ENCODE results near the gene DMRTB1.
A peak's percentile ranks its signal among the peaks of the same experiment; 100 is the strongest.

DMRTB1 gene

DNA sequence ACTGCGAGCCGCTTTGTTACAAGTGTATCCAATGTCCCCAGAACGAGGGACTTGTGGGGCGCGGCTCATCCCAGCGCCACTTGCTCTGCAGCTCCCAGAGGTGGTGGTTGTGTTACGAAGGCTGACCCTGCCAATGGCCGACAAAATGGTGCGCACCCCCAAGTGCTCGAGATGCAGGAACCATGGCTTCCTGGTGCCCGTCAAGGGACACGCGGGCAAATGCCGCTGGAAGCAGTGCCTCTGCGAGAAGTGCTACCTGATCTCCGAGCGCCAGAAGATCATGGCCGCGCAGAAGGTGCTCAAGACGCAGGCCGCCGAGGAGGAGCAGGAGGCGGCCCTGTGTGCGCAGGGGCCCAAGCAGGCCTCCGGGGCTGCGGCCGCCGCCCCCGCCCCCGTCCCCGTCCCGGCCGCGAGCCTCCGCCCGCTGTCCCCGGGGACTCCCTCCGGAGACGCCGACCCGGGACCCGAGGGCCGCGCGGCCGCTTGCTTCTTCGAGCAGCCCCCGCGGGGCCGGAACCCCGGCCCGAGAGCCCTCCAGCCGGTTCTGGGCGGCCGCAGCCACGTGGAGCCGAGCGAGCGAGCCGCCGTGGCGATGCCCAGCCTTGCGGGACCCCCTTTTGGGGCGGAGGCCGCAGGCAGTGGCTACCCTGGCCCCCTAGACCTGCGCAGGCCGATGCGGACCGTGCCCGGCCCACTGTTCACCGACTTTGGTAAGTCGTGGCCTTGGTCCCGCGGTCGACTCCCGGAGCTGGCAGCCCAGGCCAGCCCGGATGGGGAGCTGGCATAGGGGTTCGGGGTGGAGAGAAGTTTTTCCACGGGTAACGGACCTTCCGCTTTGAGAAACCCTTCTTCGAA lies at the start of gene DMRTB1:
TSS of gene DMRTB1 (plus strand) at position 79 of the 855 bp plus-strand sequence. CDS start at position 134, 55 bp downstream.
- DNase-seq, result no peak

DNA sequence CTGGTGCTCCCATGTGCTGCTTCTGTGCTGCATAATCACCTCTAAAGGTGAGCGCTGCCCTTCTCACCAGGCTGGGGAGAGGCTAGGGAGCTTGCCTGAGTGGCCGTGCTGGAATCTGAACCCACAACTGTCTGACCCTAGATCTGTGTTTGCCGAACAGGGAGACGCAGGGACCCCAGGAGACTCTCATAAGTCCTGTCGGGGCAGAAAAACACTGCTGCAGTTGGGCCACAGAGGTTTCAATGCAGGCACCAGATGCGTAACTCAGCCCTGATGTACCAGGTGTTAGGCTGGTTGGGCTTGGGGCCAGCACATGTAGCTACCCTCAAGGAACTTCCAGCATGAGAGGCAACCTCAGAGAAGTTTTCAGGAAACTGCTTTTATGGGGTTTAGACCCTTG lies 49.5 kb upstream of the DMRTB1 start:
- DNase-seq, result no peak

DNA sequence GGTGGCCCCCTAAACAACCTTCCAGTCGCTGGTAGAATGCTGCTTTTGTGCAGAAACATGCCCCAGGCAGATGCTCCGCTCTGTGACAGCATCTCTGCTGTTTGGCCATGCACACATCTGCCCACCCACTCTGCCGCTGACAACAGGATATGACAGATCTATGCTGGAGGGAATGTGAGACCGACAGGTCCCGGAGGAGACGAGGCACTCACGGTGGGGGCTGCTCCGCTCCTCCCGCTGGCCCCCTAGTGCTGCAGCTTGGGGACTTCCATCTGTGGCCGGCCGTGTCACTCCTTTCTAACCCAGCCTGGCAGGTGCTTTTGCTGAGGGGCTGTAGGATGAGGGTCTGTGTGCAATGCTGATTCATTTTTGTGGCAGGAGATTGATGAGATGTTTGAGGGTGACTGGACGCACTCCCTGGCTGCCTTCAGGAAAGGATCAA lies 49.1 kb upstream of the DMRTB1 start:
- DNase-seq, result no peak

DNA sequence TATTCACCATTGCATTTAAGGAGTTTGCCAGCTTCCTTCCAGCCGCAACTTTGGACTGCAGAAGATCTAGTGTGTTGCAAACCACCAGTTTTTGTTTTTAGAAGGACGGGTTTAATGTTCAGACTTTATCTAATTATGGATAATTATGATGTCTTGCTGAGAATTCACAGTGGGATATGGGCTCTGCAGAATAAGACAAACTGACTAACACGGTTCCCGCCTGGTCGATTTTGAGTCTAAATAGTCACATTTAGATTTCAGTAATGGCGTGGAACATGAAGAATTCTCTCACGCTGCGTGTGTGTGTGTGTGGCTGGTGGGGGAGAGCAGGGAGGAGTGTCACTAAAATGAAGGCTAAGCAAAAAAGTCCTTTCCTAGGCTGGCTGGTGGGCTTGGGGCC lies 48.5 kb upstream of the DMRTB1 start:
- no peak for DNase-seq

DNA sequence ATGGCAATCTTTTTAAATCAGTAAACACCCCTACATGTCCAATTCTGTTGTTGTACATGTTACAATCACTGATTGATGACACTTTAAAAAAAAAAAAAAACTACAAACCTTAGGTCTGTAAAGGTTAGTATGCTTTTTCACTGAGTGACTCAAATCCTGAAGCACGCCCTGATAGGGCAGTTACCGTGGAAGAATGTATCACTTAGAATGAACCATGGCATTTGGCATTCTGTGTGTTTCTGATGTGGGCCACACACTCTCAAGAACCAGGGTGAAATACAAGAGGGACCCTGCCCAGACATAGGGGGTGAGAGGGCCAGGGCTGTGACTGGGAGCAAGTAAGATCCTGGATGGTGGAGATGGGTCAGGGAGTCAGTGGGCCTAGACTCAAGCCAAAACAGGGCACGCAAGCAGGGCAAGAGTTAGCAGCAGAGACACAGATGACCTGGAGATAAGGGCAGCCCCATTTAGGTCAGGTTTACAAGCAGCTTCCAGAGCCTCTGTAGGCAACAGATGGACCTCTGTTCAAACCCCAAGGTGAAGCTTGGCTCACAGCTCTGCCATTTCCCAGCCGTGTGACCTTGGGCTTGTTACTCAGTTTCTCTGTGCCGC lies 47.6 kb upstream of the DMRTB1 start:
- no peak for DNase-seq

DNA sequence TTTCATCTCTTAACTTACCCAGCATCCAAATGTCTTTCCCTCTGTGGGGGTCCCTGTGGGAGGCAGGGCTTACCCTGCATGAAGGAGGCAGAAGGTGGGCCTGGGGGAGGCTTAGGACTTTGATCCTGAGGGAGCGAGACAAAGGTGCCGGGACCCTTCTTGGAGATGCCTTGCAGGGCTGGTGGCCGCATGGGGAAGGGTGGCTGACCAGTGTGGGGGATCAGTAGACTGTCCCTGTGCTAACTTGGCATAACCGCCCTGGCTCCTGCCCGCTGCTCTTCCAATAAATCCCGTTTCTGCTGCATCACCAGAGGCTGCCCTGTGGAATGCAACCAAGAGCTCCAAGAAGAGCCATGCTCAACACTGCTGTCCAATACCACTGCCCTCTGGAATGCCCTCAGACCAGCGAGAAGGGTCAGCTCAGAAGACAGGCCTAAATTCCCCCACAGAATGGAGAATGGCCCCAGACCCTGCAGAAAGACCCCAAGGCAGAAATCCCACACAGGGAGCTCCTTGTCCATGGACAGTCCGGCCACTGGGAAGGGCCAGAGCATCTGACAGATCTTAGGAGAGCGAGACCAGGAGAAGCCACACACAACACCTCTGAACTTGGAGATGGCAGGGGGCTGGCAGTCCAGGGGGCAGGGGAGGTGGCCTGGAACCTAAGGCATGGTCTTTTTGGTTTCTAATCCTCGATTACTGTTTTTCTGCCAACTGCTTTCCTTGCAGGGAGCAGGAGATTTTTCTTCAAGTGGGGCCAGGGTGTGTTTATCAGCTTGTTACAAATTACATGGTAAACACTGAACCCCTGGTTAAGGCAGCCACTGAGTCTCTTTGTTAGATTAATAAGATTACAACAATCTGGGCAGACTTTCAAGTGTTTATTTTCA lies 46.7 kb upstream of the DMRTB1 start:
- DNase-seq, result no peak

DNA sequence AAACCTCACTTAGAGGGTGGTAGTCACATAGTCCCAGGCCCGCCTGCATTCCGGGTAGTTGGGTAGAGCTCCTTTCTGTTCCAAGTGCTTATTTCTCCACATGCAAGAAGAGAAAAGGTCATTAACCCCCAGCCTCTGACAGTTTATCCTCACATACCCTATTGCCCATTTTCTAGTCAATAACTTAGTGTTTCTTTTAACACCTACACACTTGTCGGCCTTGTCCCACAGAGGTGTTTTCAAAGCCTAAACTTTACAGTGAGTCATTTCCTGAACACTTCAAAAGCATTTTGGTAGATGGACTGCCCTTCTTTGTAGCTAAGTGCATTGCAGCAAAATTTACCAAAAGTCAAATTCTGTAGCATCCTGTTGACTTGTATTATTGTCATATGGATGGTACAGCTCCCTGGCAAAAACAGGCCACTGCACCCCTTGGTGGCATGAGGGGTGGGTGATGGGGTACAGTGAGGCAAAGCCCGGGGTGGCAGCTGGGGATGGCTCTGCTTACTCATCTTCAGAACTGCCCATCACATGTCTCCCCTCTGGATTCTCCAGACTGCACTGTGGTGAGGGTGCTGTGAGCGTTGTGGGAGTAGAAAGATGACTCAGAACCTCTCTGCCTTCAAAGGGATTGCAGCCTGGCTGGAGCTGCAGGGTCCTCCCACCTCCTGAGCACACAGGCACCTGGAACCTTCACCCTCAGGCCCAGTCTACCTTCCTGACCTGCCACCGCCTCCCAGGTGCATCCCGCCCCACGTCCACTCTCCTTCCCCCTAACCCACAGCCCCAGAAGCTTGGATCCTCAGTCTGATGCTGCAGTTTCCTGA lies 45.8 kb upstream of the DMRTB1 start:
- DNase-seq, result peak in 7 of 56 donors; percentile 13 to 52 (median 20)

DNA sequence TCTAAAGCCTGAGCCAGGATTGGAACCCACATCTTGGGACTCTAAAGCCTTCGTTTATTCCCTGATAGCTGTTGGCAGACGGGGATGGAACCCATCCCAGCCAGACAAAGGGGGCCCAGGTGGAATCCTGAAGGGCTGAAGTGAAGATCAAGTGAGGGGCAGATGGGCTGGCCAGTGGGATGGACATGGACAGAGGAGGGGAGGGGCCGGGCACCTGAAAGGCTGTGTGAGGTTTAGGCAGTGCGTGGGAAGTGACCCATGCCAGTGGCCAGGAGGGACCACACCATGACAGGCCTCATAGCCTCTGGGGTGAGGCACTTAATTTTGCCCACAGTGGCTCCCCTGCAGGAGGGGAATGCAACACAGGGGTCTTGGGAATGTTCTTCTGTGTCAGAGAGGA lies 44.6 kb upstream of the DMRTB1 start:
- no peak for DNase-seq

DNA sequence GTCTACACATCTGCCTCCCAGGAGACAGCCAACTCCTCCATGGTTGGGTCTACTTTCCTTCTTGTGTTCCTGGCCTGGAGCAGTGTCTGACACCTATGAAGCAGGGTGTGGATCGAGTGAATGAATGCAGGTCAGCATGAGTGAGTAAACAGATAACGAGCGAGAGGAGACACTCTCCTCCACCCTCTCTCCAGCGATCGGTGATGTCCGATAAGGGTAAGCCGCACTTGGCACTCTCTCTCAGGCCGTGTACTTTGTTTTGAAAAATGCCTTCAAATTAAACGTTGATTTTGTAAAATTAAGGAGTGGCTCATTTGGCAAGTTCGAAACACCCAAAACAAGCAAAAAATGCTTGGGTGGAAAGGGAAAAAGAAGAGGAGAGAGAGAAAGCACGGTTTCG lies 43.8 kb upstream of the DMRTB1 start:
- DNase-seq, result no peak

DNA sequence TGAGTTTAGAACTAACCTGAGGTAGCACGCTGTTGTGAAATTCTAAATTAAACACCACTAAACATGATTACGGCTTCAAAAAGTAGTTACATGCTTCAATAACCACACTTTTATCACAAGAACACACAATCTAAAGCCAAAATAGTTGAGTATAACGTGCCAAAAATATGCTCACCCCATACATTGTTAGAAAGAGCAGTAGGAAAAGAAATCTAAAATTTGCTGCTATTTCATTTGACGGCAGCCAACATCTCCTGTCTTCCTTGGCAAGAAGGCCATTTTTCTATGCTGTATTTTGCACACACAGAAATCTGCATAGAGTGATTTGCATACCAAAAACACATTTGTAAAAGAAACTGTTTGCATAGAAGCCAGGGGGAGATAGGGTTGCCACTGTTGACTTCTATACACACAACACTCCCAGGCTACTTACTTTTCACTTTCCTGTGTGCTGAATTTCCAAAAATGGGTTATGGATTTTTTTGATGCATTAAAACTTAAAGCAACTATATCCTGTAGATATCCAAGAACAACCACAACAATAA lies 42.9 kb upstream of the DMRTB1 start:
- DNase-seq, result no peak

DNA sequence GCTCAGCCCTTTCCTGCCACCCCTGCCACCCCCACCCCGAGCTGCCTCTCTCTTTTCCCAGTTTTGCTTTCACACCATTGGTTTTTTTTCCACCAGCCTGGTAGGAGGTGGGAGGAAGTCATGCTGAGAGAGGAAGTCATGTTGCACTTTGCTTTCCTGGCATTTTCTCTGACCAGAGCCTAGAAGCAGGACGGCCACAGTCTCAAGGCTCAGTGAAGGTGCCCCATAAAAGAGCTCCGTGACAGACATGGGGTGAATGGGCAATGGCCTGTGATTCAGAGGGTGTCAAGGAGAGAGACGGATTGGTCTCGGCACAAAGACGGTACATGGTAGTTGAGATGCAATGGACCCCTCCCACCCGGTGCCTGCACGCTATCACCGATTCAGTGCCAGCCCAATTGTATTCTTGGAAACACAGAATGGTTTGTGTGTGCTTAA lies 42.1 kb upstream of the DMRTB1 start:
- no peak for DNase-seq

DNA sequence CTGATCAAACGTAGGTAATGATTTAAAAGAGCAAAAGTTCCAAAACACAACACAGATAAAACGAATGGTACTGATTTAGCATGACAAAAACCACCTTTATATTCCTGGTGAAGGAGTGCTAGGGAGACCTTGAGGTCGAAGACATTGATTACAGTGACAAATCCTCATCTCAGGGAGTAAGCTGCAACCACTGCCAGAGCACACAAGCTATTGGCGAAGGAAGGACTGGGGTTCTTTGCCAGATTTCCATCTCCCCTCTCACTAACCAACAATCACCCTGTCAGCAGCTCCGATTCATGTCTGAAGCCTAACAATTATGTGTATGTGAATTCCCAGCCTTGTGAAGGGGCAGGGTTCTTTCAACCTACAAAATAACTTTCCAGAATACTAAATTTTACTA lies 40.2 kb upstream of the DMRTB1 start:
- no peak for DNase-seq

DNA sequence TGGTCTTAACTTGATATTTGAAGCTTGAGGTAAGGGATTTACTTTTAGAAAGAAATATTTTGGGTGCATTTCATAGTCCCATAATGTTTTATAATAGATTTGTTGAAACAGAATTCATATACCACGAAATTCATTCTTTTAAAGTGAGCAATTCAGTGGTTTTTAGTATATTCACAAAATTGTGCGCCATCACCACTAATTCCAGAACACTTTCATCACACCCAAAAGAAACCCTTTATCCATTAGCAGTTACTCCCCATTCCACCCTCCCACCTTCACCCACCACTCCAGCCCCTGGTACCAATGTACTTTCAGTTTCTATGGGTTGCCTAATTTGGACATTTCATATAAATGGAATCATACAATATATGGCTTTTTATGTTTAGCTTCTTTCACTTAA lies 38.9 kb upstream of the DMRTB1 start:
- no peak for DNase-seq

DNA sequence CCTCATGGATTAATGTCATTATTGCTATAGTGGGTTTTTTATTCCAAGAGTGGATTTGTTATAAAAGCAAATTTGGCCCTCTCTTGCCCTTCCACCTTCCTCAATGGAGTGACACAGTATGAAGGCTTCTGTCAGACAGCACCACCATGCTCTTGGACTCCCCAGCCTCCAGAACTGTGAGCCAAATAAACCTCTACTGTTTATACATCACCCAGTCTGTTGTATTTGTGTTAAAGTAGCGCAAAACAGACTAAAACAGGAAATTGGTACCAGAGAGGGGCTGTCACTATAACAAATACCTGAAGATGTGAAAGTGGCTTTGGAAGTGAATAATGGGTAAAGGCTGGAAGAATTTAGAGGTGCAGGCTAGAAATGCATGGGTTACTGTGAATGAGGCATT lies 38.0 kb upstream of the DMRTB1 start:
- no peak for DNase-seq

DNA sequence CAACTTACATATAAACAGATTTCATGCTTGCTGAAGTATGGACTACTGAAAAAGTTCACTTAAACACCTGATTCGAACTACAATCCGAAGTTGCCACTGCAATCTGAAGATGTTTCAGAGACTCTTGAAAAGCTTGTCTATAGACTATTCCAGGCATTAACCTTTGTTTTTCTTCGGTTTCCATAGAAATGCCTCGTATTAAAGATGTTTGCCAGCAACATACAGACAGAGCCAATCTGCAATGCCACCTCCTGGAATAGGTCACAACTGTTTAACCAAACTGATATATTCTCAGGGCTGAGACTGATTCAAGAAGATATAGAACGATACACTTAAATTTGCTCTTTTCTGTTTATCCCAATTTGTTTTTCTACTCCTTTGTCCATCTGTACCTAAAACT lies 28.9 kb upstream of the DMRTB1 start:
- DNase-seq, result no peak

DNA sequence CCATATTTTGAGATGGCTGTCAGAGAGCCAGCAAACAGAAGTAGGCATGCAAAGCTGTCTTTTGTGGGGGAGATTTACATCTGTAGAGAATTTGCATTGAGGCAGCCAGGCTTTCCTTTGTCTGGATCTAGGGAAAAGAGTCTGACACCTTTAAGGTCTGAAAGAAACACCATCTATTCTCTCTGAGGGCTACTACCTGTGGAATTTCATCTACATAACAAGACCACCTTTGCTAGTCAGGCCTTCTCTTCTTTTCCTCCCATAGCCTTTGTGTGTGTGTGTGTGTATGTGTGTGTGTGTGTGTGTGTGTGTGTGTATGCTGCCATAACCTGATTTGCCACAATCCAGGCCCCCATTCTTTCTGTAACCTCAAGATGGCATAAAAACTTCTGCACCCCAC lies 28.4 kb upstream of the DMRTB1 start:
- no peak for DNase-seq

DNA sequence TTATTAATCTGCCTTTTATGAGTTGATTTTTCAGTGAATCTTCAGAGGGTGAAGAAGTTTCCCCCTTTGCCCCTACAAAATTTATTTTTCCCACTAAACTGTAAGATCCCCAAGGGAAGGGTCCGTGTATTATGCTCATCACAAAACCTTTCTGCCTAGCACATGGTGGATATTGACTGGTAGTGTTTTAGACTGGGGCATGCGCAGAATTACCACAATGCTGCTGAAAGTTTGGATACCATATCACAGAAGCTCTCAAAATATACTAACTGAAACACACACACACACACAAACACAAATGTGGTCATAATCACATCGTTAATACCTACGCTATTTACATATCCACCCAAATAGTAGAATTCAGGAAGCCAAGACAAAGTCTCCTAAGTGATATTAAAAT lies 28.0 kb upstream of the DMRTB1 start:
- no peak for DNase-seq

DNA sequence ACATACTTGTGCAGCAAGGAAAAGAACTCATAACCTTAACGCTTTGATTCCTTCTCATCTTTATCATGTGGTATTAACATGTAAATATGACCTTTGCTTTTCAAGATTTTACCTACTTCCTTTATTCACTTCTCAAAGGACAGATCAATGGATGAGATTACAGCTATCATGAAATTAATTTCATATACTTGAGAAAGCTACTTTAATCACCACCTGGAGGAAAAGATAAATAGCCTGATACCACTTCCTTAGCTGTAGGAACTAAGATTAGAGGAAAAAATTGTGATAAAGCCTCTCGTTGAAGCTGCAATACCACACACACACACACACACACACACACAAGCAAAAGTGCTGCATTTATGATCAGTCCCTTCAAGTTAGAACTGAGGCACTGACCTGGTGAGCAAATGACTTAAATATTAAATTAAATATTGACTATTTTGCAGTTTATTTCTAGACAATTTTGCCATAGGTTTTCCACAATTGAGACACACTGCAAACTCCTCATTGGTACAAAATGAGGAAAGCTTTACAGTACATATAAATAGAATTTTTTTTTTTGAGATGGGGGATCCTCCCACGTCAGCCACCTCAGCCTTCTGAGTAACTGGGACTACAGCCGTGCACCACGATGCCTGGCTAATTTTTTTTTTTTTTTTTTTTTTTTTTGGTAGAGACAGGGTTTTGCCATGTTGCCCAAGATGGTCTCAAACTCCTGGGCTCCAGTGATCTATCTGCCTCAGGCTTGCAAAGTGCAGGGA lies 27.2 kb upstream of the DMRTB1 start:
- no peak for DNase-seq

DNA sequence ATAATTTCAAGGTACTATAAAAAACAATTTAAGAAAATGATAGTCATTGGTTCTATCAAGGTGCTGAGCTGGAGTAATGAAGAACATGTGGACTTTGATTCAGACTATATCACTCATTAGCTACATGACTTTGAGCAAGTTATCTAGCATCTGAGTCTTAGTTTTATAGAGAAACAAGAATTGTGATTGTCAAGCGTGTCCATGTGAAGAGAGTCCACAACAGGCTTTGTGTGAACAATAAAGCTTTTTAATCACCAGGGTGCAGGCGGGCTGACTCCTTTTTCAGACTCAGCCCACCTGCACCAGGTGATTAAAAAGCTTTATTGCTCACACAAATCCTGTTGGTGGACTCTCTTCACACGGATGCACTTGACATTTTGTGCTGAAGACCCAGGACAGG lies 26.6 kb upstream of the DMRTB1 start:
- no peak for DNase-seq

Measured in amygdala (tissue), 56 donors.